Measurements from ENCODE around the gene ZNF469.

ZNF469 gene

DNA sequence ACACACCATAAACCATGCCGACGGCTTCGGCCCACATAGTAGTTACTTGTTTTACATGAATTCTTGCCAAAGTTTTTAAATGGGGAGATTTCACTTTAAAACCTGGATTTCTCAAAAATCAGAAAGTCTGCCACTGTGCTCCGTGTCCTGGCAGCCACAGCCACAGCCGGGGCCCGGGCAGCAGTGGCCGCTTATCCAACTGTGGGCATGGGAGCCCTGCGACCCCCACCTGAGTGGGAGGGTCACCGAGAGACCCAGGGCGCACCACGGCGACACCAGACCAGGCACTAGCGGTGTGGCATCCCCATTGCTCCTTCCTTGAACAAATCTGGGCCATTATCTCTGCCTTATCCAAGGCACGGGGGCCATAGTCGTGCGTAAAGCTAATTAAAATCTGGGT, 30.0 kb downstream of the ZNF469 start:
- no peak for DNase-seq

DNA sequence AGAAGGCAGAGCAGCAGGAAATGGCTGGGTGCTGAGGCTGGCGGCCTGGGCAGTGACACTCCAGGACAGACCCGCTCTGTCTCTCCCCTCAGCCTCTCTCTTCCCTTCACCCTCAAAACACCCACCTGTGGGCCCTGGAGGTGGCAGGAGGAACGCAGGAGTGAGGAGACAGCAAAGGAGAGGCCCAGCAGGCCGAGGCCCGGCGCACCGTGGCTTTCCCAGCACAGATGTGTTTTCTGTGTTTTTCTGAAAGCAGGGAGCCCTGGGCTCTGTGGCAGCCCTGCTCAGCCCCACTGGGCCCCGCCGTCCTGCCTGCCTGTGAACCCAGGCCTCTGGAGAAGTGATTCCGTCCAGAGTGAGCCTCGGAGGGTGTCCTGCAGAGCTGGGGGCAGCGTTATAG, 30.5 kb downstream of the ZNF469 start:
- no peak for DNase-seq

DNA sequence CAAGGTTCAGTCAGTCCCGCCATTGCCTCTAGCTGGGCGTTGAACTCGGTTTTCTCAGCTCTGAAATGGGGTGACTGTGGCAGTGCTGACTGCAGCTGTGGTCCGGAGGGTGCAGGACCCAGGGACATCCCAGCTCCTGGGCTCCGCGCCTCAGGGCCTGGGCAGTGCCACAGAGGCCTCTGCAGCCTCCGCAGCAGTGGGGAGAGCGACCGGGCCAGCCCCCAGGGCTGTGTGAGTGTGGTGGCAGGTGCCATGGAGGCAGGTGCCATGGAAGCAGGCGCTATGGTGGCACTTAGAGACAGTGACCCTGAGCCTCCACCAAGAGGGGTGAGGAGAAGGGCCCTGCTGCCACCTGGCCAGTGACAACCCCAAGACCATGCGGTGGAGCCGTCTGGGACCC, 30.9 kb downstream of the ZNF469 start:
- no peak for DNase-seq

DNA sequence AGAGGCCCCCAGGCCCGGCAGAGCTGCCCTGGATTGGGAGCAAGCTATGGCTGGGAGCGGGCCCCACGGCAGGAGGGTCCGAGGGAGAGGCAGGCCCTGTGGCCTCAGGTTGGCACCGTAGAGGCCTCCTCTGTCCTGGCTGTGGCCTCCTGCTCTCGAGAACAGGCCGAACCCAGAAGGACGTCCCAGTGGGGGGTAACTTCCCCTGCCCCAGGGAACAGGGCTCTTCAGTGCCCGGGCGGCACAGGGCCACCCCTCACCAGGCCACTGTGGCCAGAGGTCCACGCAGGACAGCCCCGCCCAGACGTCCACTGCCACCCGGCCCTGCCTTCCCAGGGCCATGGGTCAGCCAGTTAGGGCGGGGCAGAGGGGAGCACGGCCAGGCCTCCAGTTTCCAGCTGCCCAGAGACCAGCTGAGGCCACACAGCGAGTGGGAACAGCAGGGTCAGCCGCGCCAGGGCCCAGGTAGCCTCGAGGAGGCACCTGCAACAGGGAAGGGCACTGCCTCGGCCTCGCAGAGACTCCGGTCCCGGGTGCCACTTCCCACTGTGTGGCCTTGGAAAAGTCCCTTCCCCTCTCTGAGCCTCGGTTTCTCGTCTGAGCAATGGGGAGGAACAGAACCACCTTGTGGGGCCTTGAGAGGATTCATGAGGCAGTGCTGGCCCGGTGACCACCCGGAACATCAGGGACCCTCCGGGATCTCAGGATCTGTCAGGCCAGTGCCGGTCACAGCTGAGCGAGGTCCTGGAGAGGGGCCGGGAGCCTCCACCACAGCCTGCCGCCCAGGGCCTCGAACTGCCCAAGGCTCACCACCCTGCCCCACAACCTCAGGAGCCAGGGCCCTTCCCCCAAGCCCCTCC, 32.0 kb downstream of the ZNF469 start:
- DNase-seq = no peak

DNA sequence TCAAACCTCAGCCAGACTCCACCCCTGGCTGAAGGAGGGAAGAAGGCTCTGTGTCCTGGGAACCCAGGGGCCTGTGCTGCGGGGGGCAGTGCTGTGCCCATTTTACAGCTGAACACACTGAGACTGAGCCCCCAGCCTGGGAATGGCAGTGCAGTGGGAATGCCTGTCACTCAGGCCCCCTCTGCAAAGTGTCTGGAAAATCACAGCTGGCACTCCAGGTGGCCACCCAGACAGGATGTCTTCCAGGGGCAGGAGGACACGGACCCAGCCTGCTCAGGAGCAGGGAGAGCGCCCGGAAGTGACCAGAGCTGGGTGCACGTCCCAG, 32.6 kb downstream of the ZNF469 start:
- DNase-seq = no peak

DNA sequence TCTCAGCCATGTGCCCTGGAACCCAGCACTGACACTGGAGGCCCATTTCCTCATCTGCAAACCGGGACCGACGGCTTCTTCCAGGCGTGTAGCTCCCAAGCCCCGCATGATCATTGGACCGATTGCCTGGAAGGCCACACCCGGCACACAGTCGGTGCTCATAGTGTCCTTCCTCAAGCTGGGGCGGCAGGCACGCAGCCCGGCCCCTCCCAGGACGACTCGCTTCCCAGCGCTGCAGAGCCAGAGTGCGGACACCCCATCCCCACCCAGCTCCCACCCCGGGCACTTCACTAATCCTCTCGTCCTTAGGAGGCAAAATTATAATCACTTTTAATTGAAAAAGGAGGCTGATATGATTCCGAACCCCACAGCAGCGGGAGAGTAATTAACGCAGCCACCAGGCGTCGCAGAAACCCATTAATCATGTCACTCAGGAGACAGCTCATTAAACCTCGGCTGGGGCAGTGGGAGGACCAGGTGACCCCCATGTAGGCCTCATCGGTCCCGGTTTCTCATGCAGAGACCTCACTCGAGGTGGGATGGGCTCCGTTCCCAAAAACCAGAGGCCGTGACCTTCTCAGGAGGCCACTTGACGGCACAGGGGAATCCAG, 33.1 kb downstream of the ZNF469 start:
- DNase-seq = no peak

DNA sequence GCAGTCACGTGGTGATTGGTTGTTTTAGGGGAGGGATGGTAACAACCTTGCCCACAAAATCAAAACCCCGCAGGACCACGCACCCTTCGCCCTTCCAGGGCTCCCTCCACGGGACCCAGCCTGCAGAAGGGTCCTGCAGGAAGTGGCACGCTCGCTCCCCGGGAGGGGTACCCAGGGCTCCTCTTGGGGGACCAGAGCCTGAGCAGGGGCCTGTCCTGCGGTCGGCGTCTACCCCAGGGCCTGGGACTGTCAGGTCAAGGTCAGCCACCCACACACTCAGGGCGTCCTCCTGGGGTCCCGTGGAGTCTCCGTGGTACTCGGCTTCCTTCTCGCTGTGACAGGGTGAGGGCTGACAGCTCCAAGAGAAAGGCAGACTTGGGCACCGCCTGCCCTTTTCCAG, 33.9 kb downstream of the ZNF469 start:
- DNase-seq = no peak

DNA sequence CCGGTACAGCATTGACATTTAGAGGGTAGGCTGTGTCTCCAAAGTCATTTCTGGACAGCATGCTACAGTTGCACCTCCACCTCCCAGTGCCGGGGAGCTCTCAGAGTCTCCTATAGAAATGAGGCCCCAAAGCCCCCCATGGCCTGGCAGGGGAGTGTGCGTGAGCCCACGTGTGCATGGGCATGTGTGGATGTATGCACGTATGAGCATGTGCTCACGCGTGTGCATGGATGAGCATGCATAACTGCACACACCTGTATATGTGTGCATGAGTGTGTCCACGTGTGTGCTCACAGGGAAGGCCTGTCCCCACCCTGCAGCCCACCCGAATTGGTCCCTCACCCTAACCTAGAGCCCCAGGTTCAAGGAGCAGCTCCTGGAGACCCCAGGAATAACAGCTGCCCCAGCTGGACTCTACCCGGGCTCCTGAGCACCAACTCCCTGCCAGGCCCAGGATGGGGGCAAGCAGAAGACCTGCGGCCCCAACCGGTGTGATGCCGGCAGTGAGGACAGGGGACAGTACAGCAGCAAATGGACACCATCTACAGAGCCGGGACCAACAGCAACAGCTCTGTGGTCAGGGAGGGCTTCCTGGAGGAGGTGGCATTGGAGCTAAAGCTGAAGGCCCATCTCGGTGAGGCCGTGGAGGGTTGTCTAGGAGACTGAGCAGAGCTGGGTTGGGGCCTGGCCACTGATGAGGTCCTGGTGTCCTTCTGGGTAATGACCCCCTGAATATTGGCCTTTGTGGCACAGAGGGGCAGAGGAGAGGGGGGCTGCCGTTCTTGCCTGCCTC, 35.1 kb downstream of the ZNF469 start:
- DNase-seq = no peak

DNA sequence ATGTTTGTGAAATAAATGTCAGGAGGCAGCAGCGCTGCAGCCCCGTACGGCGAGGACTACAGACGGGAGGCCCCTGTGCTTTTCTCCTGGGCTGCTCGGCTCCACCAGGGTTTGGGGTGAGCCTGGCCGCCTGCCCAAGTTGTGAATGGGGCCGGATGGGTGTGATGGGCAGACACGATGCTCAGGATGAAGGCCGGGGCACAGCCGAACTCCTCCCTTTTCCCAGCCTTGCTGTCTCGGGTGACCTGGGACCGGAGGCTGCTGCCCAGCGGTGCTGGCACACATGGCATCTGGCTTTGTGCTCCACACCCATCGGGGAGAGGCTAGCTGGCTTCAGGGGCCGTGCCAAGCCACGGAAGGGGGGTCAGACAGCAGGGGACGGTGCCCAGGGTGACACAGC, 36.1 kb downstream of the ZNF469 start:
- no peak for DNase-seq

DNA sequence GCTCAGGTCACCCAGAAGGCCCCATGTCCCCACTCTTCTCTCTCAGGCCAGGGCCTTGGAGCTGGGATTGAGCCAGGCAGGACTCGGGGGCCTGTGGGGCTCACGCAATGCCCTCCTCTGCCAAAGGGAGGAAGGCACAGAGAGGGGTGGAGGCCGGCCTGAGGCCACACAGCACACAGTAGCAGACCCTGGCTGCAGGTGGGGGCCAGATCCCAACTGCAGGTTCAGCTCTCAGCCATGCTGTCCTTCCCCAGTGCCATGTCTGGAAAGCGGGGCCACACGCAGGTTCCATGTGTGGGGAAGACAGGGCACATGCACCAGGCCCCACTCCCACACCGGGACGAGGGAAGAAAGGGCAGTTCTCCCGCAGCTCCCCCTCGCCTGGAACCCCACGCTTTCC, 37.0 kb downstream of the ZNF469 start:
- no peak for DNase-seq

DNA sequence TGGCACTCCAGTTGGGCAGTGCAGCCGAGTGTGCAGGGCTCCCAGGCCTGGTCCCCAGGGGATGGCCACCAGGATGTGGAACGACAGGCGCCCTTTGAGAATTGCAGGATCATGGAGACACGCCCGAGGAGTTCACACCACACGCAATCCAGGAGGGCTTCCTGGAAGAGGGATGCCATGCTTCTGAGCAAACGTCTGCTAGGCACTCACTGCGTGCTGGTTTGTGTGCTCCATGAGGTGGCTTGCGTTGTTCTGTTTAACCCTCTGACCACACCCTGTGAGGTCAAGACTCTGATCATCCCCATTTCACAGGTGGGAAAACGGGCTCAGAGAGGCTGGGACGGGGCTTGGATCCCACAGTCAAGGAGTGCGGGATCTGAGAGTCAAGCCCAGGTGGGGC, 37.7 kb downstream of the ZNF469 start:
- no peak for DNase-seq

DNA sequence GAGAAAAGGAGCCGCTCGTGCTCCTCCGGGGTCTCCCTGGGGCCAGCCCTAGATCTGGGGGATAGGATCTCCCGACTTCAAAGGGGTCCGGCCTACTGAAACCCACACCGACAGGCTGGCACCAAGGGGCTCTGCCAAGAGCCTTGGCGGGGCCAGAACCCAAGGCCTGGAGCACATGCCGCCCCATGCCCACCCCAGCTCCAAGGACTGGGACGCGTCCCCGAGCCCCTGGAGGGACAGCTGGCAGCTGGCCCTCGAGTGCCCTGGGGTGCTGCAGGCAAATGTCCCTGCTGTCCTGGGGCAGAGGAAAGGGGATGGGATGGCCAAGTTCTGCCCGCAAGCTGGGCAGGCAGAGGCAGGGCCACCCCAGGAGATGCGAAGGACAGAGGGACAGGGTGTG, 38.5 kb downstream of the ZNF469 start:
- no peak for DNase-seq

DNA sequence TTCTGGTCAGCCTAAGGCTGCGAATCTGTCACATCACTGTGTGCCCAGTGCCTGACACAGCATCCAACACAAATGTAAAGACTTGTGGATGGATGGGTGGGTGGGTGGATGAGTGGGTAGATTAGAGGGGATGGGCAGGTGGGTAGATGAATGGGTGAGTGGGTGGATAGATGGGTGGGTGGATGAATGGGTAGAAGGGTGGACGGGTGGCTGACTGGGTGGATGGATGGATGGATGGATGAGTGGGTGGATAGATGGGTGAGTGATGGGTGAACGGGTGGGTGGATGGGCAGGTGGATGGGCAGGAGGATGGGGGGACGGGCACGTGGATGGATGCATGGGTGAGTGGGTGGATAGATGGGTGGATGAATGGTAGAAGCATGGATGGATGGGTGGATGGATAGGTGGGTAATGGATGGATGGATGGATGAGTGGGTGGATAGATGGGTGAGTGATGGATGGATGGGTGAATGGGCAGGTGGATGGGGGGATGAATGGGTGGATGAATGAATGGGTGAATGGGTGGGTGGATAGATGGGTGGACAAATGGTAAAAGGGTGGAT, 39.2 kb downstream of the ZNF469 start:
- DNase-seq = no peak

DNA sequence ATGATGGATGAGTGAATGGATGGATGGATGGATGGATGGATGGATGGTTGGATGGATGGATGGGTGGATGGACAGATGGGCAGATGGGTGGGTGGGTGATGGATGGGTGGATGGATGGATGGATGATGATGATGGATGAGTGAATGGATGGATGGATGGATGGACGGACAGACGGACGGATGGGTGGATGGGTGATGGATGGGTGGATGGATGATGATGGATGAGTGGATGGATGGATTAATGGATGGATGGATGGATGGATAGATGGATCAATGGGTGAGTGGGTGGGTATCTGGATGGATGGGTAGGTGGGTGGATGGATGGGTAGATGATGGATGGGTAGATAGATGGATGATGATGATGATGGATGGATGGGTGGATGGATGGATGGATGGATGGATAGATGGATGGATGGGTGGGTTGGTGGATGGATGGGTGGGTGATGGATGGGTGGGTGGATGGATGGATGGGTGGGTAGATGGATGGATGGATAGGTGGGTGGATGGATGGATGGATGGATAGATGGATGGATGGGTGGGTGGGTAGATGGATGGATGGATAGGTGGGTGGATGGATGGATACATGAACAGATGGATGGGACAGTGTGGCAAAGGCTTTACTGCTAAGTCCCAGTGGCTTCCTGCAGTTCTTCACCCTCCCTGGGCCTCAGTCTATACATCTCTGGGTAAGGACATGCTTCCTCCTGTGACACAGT, 40.1 kb downstream of the ZNF469 start:
- no peak for DNase-seq

DNA sequence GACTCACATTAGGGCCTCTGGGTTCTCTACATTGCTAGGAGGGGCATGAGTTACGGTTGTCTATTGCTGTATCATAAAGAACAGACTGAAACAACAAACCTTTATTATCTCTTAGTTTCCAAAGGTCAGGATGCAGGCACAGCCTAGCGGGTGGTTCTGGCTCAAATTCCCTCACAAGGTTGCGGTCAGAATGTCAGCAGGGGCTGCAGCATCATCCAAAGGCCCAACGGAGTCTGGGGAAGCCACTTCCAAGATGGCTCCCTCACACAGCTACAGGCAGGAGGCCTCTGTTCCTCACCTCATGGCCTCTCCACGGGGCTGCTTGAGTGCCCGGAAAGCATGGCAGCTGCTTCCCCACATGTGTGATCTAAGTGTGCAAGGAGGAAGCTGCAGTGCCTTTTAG, 40.7 kb downstream of the ZNF469 start:
- DNase-seq = no peak

DNA sequence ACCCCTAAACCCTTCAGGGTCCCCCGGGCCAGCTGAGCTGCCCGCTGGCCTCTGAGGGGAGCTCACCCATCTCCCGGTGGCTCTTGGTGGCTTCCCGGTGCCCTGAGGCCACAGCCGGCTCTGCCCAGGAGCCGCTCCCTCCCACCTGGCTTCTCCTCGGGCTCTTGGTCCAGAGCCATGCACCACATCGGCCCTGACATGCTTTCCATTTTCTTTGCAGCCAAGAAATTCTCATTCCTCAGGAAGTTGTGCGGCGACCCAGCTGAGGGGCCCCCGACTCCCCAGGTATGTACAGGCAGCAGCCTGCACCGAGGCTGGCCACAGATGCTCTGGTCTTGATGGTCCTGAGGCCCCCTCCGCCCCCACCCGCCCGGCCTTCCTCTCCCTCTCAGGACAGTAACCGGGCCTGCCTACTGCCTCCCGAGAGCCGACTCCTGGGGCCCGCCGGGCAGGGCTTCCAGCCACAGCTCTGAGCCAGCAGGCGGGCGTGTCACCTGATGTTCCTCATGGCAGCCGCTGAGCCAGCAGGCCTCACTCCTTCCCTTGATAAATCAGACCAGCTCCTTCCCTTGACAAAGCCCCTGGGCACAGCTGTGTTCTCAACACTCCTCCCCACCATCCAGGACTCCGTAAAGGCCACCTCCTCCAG, 42.0 kb downstream of the ZNF469 start:
- peak; percentile 16 to 78 (median 52) for DNase-seq

DNA sequence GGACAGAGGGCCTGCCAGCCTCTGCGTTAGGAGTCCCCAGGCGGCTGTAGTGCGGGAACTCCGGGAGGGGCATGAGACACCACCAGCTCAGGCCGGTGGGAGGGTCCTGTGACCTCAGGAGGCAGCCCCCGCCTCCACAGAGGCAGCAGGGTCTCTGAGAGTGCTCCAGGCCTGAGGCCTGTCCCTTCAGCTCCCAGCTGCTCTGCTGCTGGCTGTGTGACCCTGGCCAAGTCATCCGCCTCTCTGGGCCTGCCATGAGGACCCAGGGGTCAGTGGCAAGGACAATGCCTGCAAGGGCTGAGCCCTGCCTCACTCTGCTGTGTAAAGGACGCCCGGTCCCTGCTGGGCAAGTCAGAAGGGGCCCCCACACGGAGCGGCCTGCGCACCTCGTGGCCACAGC, 43.3 kb downstream of the ZNF469 start:
- DNase-seq = no peak

DNA sequence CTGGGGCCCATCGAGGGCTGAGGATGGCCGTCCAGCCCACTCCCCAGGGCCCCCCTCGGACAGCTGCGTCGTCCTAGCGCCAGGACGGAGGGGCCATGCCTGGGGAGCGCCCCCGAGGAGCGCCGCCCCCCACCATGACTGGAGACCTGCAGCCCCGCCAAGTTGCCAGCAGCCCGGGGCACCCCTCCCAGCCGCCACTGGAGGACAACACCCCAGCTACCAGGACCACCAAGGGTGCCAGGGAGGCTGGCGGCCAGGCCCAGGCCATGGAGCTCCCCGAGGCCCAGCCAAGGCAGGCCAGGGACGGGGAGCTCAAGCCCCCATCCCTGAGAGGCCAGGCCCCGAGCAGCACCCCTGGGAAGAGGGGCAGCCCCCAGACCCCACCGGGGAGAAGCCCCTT, 44.6 kb downstream of the ZNF469 start:
- no peak for DNase-seq

DNA sequence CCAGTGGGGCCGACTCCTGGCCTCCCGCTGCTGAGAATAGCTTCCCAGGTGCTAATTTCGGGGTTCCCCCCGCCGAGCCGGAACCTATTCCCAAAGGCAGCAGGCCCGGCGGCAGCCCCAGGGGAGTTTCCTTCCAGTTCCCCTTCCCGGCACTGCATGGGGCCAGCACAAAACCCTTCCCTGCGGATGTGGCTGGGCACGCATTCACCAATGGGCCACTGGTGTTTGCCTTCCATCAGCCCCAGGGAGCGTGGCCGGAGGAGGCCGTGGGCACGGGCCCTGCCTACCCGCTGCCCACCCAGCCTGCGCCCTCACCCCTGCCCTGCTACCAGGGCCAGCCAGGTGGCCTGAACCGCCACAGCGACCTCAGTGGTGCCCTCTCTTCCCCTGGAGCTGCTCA, 45.4 kb downstream of the ZNF469 start:
- DNase-seq = no peak

DNA sequence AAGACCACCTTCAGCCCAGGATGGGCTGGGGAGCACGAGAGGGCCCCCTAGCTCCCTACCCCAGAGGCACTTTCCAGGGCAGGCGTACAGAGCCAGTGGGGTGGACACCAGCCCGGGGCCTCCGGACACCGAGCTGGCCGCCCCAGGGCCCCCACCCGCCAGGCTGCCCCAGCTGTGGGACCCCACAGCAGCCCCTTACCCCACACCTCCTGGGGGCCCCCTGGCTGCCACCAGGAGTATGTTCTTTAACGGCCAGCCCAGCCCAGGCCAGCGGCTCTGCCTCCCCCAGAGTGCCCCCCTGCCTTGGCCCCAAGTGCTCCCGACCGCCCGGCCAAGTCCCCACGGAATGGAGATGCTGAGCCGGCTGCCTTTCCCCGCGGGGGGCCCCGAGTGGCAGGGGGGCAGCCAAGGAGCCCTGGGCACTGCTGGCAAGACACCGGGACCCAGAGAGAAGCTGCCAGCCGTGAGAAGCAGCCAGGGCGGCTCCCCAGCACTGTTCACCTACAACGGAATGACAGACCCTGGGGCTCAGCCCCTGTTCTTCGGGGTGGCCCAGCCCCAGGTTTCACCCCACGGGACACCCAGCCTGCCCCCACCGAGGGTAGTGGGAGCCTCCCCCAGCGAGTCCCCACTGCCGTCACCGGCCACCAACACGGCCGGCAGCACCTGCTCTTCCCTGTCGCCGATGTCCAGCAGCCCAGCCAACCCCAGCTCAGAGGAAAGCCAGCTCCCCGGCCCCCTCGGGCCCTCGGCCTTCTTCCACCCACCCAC, 46.0 kb downstream of the ZNF469 start:
- DNase-seq = no peak

DNA sequence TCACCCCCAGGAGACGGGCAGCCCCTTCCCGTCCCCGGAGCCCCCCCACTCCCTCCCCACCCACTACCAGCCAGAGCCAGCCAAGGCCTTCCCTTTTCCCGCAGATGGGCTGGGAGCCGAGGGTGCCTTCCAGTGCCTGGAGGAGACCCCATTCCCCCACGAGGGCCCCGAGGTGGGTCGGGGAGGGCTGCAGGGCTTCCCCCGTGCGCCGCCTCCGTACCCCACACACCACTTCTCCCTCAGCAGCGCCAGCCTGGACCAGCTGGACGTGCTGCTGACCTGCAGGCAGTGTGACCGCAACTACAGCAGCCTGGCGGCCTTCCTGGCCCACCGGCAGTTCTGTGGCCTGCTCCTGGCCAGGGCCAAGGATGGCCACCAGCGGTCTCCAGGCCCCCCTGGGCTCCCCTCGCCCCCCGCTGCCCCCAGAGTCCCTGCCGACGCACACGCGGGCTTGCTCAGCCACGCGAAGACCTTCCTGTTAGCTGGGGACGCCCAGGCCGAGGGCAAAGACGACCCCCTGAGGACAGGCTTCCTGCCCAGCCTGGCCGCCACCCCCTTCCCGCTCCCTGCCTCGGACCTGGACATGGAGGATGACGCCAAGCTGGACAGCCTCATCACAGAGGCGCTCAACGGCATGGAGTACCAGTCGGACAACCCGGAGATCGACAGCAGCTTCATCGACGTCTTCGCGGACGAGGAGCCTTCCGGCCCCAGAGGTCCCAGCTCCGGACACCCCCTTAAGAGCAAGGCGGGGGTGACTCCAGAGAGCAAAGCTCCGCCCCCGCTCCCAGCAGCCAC, 46.8 kb downstream of the ZNF469 start:
- DNase-seq = no peak
